ENCODE measurements around the gene VPS13D. TPM values are rescaled to one million over a fixed set of nuclear protein-coding genes. Genes with fewer than 3 reads are reported as not detected.

VPS13D gene
- total and polyA plus RNA-seq, 3 donors from 2014 or later: 51.9 to 125 (median 86.8) TPM

DNA sequence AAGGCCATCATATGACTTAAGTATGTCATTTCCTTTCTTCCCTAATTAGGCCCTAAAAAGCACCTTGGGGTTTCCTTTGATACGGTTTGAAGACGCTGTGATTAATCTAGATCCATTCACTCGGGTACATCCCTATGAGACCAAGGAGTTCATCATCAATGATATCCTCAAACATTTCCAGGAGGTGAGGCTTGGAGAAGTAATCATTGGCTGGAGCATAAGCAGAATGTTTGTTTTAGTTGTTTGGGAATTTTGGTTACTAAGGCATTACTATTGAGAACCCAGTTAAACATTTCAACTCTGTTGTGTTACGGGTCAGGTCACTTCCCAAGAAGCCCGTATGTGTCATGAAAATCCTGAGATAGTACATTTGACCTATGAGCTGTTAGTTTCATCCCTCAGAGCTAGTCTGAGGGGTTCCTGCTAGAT lies 185.2 kb downstream of the VPS13D start:
- 86 to 92% methylated on average over 5 of the region's 5 CpGs for WGBS, 2 donors
- H3K27me3 ChIP-seq: no peaks in the 10 kb centered on the region
- TF ChIP-seq, protein P1, sequence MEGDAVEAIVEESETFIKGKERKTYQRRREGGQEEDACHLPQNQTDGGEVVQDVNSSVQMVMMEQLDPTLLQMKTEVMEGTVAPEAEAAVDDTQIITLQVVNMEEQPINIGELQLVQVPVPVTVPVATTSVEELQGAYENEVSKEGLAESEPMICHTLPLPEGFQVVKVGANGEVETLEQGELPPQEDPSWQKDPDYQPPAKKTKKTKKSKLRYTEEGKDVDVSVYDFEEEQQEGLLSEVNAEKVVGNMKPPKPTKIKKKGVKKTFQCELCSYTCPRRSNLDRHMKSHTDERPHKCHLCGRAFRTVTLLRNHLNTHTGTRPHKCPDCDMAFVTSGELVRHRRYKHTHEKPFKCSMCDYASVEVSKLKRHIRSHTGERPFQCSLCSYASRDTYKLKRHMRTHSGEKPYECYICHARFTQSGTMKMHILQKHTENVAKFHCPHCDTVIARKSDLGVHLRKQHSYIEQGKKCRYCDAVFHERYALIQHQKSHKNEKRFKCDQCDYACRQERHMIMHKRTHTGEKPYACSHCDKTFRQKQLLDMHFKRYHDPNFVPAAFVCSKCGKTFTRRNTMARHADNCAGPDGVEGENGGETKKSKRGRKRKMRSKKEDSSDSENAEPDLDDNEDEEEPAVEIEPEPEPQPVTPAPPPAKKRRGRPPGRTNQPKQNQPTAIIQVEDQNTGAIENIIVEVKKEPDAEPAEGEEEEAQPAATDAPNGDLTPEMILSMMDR (IDR thresholded peaks at IDR 0.05): no peak
- no peak for TF ChIP-seq POLR2A (IDR thresholded peaks at IDR 0.05)
- intact Hi-C loops (cut with DNase I; ENCODE audit: low total_unique reads): no loop called here
- no peaks in the 10 kb centered on the region for H3K4me1 ChIP-seq
- no peaks in the 10 kb centered on the region for H3K36me3 ChIP-seq (ENCODE audit: low read depth, missing control alignments)
- H3K27ac ChIP-seq: no peak overlapping the region
- H3K9me3 ChIP-seq: no peaks in the 10 kb centered on the region
- no peak overlapping the region for H3K4me3 ChIP-seq
- DNase-seq: no peak

DNA sequence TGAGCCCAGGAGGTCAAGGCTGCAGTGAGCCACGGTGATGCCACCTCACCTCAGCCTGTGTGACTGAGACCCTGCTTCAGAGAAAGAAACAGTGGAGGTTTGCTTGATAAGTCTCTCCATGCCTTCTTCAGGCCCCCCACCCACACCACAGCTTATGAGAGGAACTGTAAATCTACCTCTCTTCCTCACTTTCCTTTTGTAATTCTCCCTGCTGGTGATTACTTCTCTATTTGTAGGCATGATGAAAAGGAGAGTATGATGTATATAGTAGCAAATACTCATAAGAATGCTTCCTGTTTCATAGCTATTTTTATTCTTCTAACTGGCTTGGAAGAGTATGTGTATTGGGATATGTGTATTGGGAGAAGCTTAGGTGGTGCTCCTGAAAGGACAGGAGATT lies 186.3 kb downstream of the VPS13D start:
- H3K27ac ChIP-seq: no peak overlapping the region
- no peak for DNase-seq
- H3K27me3 ChIP-seq: no peaks in the 10 kb centered on the region
- no peak for TF ChIP-seq POLR2A (IDR thresholded peaks at IDR 0.05)
- TF ChIP-seq, protein P1 (IDR thresholded peaks at IDR 0.05): no peak
- no peaks in the 10 kb centered on the region for H3K9me3 ChIP-seq
- WGBS, 2 donors: 88% methylated on average over 1 of the region's 1 CpG
- H3K36me3 ChIP-seq (ENCODE audit: low read depth, missing control alignments): no peaks in the 10 kb centered on the region
- no peak overlapping the region for H3K4me3 ChIP-seq
- intact Hi-C loops (cut with DNase I; ENCODE audit: low total_unique reads): no loop called here
- no peaks in the 10 kb centered on the region for H3K4me1 ChIP-seq

DNA sequence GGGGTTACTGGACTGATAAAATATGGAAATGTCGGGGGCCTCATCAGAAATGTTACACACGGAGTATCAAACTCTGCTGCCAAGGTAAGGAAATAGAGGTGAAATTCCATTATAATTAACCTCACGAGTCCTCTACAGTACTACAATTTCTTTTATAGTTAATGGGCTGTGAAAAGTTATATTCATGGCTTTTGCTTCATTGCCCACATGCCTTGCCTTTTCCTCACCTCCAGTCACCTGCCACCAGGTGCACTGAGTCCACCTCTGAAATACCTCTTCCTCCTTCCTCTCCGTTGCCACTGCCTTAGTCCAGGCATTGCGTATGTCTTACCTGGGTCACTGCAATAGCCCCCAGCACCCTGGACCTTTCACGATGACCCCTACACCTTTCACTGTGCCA lies 186.9 kb downstream of the VPS13D start:
- DNase-seq: no peak
- Histone ChIP-seq H3K4me1 (no peaks in the 10 kb centered on the region), H3K4me3 (no peak overlapping the region), H3K36me3 (ENCODE audit: low read depth, missing control alignments) (no peaks in the 10 kb centered on the region), H3K27ac (no peak overlapping the region), H3K9me3 (no peaks in the 10 kb centered on the region), H3K27me3 (no peaks in the 10 kb centered on the region)
- TF ChIP-seq POLR2A (IDR thresholded peaks at IDR 0.05): no peak
- TF ChIP-seq, protein P1 (IDR thresholded peaks at IDR 0.05): no peak
- 93 to 94% methylated on average over 6 of the region's 6 CpGs for WGBS, 2 donors
- intact Hi-C loops (cut with DNase I; ENCODE audit: low total_unique reads): no loop called here

DNA sequence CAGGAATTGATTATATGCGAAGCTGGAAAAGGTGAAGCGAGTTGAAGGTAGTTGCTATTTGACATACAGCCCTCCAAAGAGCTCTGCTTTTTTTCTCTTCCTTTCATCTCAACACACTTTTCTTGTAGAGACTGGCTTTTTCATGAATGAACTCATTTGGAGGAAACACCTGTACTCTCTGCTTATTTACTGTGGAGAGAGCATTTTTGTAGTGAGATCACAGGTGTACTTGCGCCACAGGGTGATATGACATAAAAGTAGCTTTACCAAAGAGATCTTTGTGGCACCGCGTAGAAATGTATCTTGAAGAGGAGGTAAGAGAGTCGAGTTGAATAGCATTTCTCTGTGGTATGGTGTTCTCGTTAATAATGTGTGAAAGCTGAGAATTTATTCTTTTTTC lies 187.6 kb downstream of the VPS13D start:
- H3K9me3 ChIP-seq: no peaks in the 10 kb centered on the region
- no peak for DNase-seq
- no peaks in the 10 kb centered on the region for H3K36me3 ChIP-seq (ENCODE audit: low read depth, missing control alignments)
- TF ChIP-seq, protein P1 (IDR thresholded peaks at IDR 0.05): no peak
- TF ChIP-seq POLR2A (IDR thresholded peaks at IDR 0.05): no peak
- 95 to 96% methylated on average over 7 of the region's 7 CpGs for WGBS, 2 donors
- no peak overlapping the region for H3K27ac ChIP-seq
- intact Hi-C loops (cut with DNase I; ENCODE audit: low total_unique reads): no loop called here
- no peaks in the 10 kb centered on the region for H3K27me3 ChIP-seq
- no peaks in the 10 kb centered on the region for H3K4me1 ChIP-seq
- H3K4me3 ChIP-seq: no peak overlapping the region

DNA sequence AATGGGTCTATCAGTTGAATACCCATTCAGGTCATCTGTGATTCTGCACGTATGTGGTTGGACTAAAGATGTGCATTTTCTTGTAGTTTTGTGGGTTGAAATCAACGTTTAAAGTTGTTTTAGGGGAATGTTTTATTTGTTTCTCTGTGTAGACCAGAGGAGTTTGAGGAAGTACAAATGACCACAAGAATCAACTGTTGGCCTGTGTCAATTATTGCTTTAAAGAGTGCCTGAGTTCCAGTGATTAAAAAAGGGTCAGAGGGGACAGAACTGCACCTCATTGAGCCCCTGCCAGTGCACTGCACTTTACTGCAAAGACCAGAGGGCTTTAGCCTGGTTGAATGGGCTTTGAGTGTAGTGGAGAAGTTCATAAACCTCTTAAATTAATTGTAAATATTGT lies 190.3 kb downstream of the VPS13D start:
- no peaks in the 10 kb centered on the region for H3K4me1 ChIP-seq
- DNase-seq: no peak
- no peak overlapping the region for H3K27ac ChIP-seq
- H3K27me3 ChIP-seq: no peaks in the 10 kb centered on the region
- no peaks in the 10 kb centered on the region for H3K9me3 ChIP-seq
- intact Hi-C loops (cut with DNase I; ENCODE audit: low total_unique reads): no loop called here
- no peak overlapping the region for H3K4me3 ChIP-seq
- WGBS, 2 donors: 88 to 94% methylated on average over 2 of the region's 2 CpGs
- H3K36me3 ChIP-seq (ENCODE audit: low read depth, missing control alignments): no peaks in the 10 kb centered on the region
- TF ChIP-seq, protein P1 (IDR thresholded peaks at IDR 0.05): no peak
- no peak for TF ChIP-seq POLR2A (IDR thresholded peaks at IDR 0.05)

All from testis (tissue), 3 donors.